B cell (primary cell): ENCODE data around the gene GNG13. TPM values are rescaled to one million over a fixed set of nuclear protein-coding genes. Genes with fewer than 3 reads are reported as not detected.

Source experiments
- ATAC-seq: fragments of 200-7000 bp; cut with Tn5 transposase; one replicate; pipeline ENCODE4 v1.10.0; 2021; ENCODE audit warnings: low read depth, mild to moderate bottlenecking, moderate number of reproducible peaks, moderate library complexity
- CTCF ChIA-PET: fragments of 350-600 bp; sonication (Branson Sonifier 250); formaldehyde crosslinking; loops from one replicate; lab custom pipeline; 2021; ENCODE audit warnings: antibody characterized with exemption, inconsistent platforms; lab: Charles Lee
- POLR2A ChIA-PET: fragments of 350-600 bp; sonication (Branson Sonifier 250); formaldehyde crosslinking; loops from one replicate; lab custom pipeline; 2021; ENCODE audit warnings: antibody characterized with exemption; lab: Charles Lee
- DNase-seq: peaks from one replicate; pipeline ENCODE4 v3.0.0; 2013
- H2AFZ ChIP-seq: 2 replicates; pipeline ENCODE4 v1.6.1; 2012; ENCODE audit warnings: mild to moderate bottlenecking, low read depth, low read length; ENCODE audit not compliant: insufficient read depth, poor library complexity, severe bottlenecking
- H3K27ac ChIP-seq, 2 donors: 1 replicate in 1 of 2; 2 replicates in 1 of 2; pipeline ENCODE4 v1.5.1; 2012 to 2013; ENCODE audit warnings: low read length in 2 of 2, mild to moderate bottlenecking in 2 of 2, moderate library complexity in 1 of 2
- H3K27me3 ChIP-seq, 4 experiments: fragments of 200-600 bp in 1 of 4; sonication (generic) in 1 of 4; replicated peaks in 1 of 4; 1 replicate in 2 of 4; 2 replicates in 2 of 4; pipeline versions ENCODE4 v1.6.1 to v1.7.0; 2013 to 2016; ENCODE audit warnings: low read length in 3 of 4, mild to moderate bottlenecking in 2 of 4, mixed read lengths in 1 of 4, moderate library complexity in 1 of 4; ENCODE audit not compliant: insufficient read depth in 4 of 4, control insufficient read depth in 3 of 4; ENCODE audit errors: control extremely low read depth in 1 of 4
- H3K36me3 ChIP-seq, 2 experiments: replicated peaks in 1 of 2; 1 replicate in 1 of 2; 2 replicates in 1 of 2; pipeline versions ENCODE4 v1.6.1 to v1.7.1; 2013; ENCODE audit warnings: low read length in 1 of 2; ENCODE audit not compliant: insufficient read depth in 2 of 2, control insufficient read depth in 1 of 2; ENCODE audit errors: control extremely low read depth in 1 of 2, extremely low read depth in 1 of 2
- H3K4me1 ChIP-seq, 2 donors: fragments of 200-600 bp in 1 of 2; sonication (generic) in 1 of 2; 1 replicate in 1 of 2; 2 replicates in 1 of 2; pipeline versions ENCODE4 v1.5.1 to v1.6.1; 2013 to 2017; ENCODE audit warnings: low read length in 2 of 2; ENCODE audit not compliant: control insufficient read depth in 2 of 2, insufficient read depth in 2 of 2
- H3K4me2 ChIP-seq: replicated peaks from 2 replicates; pipeline ENCODE3; 2012; ENCODE audit warnings: mild to moderate bottlenecking, low read depth, low read length; ENCODE audit not compliant: poor library complexity, severe bottlenecking
- H3K4me3 ChIP-seq, 5 experiments: fragments of 200-600 bp in 1 of 5; sonication (generic) in 1 of 5; 1 replicate in 3 of 5; 2 replicates in 2 of 5; pipeline versions ENCODE4 v1.5.1 to v1.7.0; 2011 to 2016; ENCODE audit warnings: low read length in 4 of 5, mild to moderate bottlenecking in 4 of 5, low read depth in 2 of 5, control low read depth in 1 of 5, moderate library complexity in 1 of 5; ENCODE audit not compliant: insufficient read depth in 1 of 5; ENCODE audit errors: control extremely low read depth in 1 of 5, extremely low read depth in 1 of 5
- H3K79me2 ChIP-seq: fragments of 200-600 bp; sonication (generic); one replicate; pipeline ENCODE4 v1.6.0; 2016; ENCODE audit warnings: low read length; ENCODE audit not compliant: control insufficient read depth, insufficient read depth
- H3K9ac ChIP-seq: fragments of 200-600 bp; sonication (generic); 2 replicates; pipeline ENCODE4 v1.6.1; 2017; ENCODE audit warnings: mild to moderate bottlenecking, low read length, moderate library complexity
- H3K9me3 ChIP-seq, 3 donors: one replicate each; pipeline versions ENCODE4 v1.6.1 to v1.7.1; 2013; ENCODE audit warnings: low read length in 2 of 3; ENCODE audit not compliant: control insufficient read depth in 2 of 3, insufficient read depth in 1 of 3; ENCODE audit errors: control extremely low read depth in 1 of 3
- H4K20me1 ChIP-seq: 2 replicates; pipeline ENCODE4 v1.6.0; 2012; ENCODE audit warnings: mild to moderate bottlenecking, low read length; ENCODE audit not compliant: insufficient read depth, control insufficient read depth, poor library complexity, severe bottlenecking
- H3K27ac Mint-ChIP-seq: one replicate; pipeline ENCODE4 v1.8.0; 2021; ENCODE audit warnings: mixed read lengths
- H3K27me3 Mint-ChIP-seq: one replicate; pipeline ENCODE4 v1.8.0; 2021; ENCODE audit warnings: mixed read lengths
- H3K4me1 Mint-ChIP-seq: one replicate; pipeline ENCODE4 v1.8.0; 2021; ENCODE audit warnings: mixed read lengths
- H3K4me3 Mint-ChIP-seq: one replicate; pipeline ENCODE4 v1.8.0; 2021; ENCODE audit warnings: mixed read lengths
- H3K9me3 Mint-ChIP-seq: one replicate; pipeline ENCODE4 v1.8.0; 2022; ENCODE audit warnings: mixed read lengths; ENCODE audit not compliant: insufficient read depth
- EZH2 ChIP-seq: IDR thresholded peaks from 2 replicates; pipeline ENCODE4 v1.6.1; 2012; ENCODE audit warnings: borderline replicate concordance, low read depth, mild to moderate bottlenecking, moderate library complexity, low read length; ENCODE audit not compliant: insufficient read depth, poor library complexity, severe bottlenecking
- WGBS: methylation state at CpG from one replicate; pipeline ENCODE4 v1.1.5; 2013; ENCODE audit warnings: missing lambda C conversion rate; ENCODE audit not compliant: insufficient coverage; 5-methylcytosine and 5-hydroxymethylcytosine counted together
- intact Hi-C: fragments of 100-400 bp; cut with micrococcal nuclease; formaldehyde crosslinking; loops from one replicate; pipeline ENCODE4 v1.10.0; 2022
- polyA plus RNA-seq: library from polyadenylated mRNA; depleted of rRNA; stranded (reverse); fragments of >200 nt; gene quantifications from 2 replicates; pipeline ENCODE4 v1.2.3, GENCODE V29; 2012
- total RNA-seq, 2 donors: library from RNA; stranded (reverse); fragments of 120-200 nt in 1 of 2; gene quantifications; 1 replicate in 1 of 2; 2 replicates in 1 of 2; pipeline versions ENCODE4 v1.2.3 to v1.2.4, GENCODE V29; 2013 to 2022
- TF ChIP-seq, protein P1 (sequence below): fragments of 200-600 bp; IDR thresholded peaks from one replicate; pipeline ENCODE4 v1.8.0; 2022; ENCODE audit warnings: antibody characterized with exemption, mild to moderate bottlenecking

GNG13 gene
- total and polyA plus RNA-seq, 2 donors (not counting 1 experiment from before 2014, with no cell fraction given): not detected

DNA sequence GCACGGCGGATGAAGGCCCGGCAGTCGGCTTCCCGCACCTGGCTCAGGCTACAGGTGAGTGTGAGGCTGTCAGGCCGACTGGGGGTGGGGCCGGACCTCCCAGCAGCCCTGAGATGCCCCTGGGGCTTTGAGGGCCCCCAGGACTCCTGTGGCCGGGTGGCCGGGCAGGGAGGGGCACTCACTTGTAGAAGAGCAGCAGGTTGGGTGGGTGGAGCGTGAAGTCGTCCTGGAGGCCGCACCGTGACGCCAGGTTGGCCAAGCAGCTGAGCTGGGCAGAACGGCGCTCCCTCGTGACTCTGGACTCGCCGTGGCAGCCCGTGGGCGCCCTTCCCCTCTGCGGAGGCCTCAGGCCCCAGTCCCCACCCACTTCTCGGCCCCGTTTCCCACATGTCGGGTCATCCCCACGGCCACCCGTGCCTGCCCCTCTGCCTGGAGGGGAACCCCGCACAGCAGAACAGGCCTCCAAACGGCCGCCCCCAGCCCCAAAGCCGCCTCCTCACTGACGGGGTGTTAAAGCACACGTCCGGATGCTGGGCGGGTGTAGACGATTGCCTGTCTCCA lies 25.2 kb downstream of the GNG13 start:
- Histone ChIP-seq H3K27ac (no peak overlapping the region), H3K79me2 (no peaks in the 10 kb centered on the region), H3K9ac (no peak overlapping the region), H3K4me1 (no peaks in the 10 kb centered on the region), H3K36me3 (no peaks in the 10 kb centered on the region), H3K4me2 (no peak overlapping the region), H3K27me3 (peaks cover 0 to 13% (median 2%) of the 10 kb centered on the region in 4 experiments), H4K20me1 (no peaks in the 10 kb centered on the region), H3K9me3 (no peaks in the 10 kb centered on the region), H3K4me3 (no peak overlapping the region), H2AFZ (no peak overlapping the region)
- H3K4me3 Mint-ChIP-seq: no peak overlapping the region
- no peaks in the 10 kb centered on the region for H3K4me1 Mint-ChIP-seq
- TF ChIP-seq EZH2: no peak
- TF ChIP-seq, protein P1, sequence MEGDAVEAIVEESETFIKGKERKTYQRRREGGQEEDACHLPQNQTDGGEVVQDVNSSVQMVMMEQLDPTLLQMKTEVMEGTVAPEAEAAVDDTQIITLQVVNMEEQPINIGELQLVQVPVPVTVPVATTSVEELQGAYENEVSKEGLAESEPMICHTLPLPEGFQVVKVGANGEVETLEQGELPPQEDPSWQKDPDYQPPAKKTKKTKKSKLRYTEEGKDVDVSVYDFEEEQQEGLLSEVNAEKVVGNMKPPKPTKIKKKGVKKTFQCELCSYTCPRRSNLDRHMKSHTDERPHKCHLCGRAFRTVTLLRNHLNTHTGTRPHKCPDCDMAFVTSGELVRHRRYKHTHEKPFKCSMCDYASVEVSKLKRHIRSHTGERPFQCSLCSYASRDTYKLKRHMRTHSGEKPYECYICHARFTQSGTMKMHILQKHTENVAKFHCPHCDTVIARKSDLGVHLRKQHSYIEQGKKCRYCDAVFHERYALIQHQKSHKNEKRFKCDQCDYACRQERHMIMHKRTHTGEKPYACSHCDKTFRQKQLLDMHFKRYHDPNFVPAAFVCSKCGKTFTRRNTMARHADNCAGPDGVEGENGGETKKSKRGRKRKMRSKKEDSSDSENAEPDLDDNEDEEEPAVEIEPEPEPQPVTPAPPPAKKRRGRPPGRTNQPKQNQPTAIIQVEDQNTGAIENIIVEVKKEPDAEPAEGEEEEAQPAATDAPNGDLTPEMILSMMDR: no peak
- WGBS: 89% methylated on average over 36 of the region's 36 CpGs
- DNase-seq: no peak
- intact Hi-C loops: no loop called here
- H3K9me3 Mint-ChIP-seq: no peaks in the 10 kb centered on the region
- ChIA-PET POLR2A (no interaction called here), CTCF (no interaction called here)
- no peak for ATAC-seq
- H3K27me3 Mint-ChIP-seq: peaks cover 4% of the 10 kb centered on the region
- H3K27ac Mint-ChIP-seq: no peak overlapping the region

- Histone ChIP-seq H3K27me3 (peaks cover 0 to 21% (median 2%) of the 10 kb centered on the region in 4 experiments), H4K20me1 (no peaks in the 10 kb centered on the region), H3K9ac (no peak overlapping the region), H3K4me3 (no peak overlapping the region), H3K27ac (no peak overlapping the region), H2AFZ (no peak overlapping the region), H3K4me1 (peaks cover 0 to 2% of the 10 kb centered on the region in 2 donors), H3K9me3 (no peaks in the 10 kb centered on the region), H3K36me3 (no peaks in the 10 kb centered on the region), H3K79me2 (no peaks in the 10 kb centered on the region), H3K4me2 (no peak overlapping the region)
- ChIA-PET POLR2A (no interaction called here), CTCF (no interaction called here)
- ATAC-seq (no peak), DNase-seq (no peak)
- no peak overlapping the region for H3K4me3 Mint-ChIP-seq
- TF ChIP-seq EZH2: no peak
- TF ChIP-seq, protein P1: no peak
- 87% methylated on average over 42 of the region's 46 CpGs for WGBS
- peaks cover 4% of the 10 kb centered on the region for H3K27me3 Mint-ChIP-seq
- H3K9me3 Mint-ChIP-seq: no peaks in the 10 kb centered on the region
- H3K27ac Mint-ChIP-seq: peak overlapping the region; percentile 6
- intact Hi-C loops: no loop called here
- H3K4me1 Mint-ChIP-seq: no peaks in the 10 kb centered on the region
These were observed 26.2 kb downstream of the GNG13 start for GRCh38 chr16:774086-775001.
